GM23338 (cell line): Measurements from ENCODE around the gene ERC2. TPM values are rescaled to one million over a fixed set of nuclear protein-coding genes. Genes with fewer than 3 reads are reported as not detected.

Experiments used
- ATAC-seq: fragments of 200-7000 bp; cut with Tn5 transposase; 3 replicates; pipeline ENCODE4 v1.9.1; 2020
- DNase-seq: peaks from one replicate; pipeline ENCODE4 v3.0.0-alpha.2; 2015; ENCODE audit warnings: low spot score
- H2AFZ ChIP-seq: fragments of 200-600 bp; sonication (generic); 2 replicates; pipeline ENCODE4 v1.8.0; 2016; ENCODE audit warnings: antibody characterized with exemption, mild to moderate bottlenecking, moderate library complexity
- H3F3A ChIP-seq: fragments of 200-600 bp; sonication (generic); replicated peaks from 2 replicates; pipeline ENCODE4 v1.8.0; 2017; ENCODE audit warnings: antibody characterized with exemption, mixed run types, low read depth
- H3K27ac ChIP-seq: fragments of 200-600 bp; sonication (generic); 2 replicates; pipeline ENCODE4 v1.6.1; 2016; ENCODE audit warnings: low read depth
- H3K27me3 ChIP-seq: fragments of 200-600 bp; sonication (generic); 2 replicates; pipeline ENCODE4 v1.8.0; 2016; ENCODE audit warnings: mild to moderate bottlenecking, mixed run types, moderate library complexity; ENCODE audit not compliant: insufficient read depth
- H3K36me3 ChIP-seq: fragments of 200-600 bp; sonication (generic); 2 replicates; pipeline ENCODE4 v1.8.0; 2016; ENCODE audit warnings: mild to moderate bottlenecking; ENCODE audit not compliant: insufficient read depth
- H3K4me1 ChIP-seq: fragments of 200-600 bp; sonication (generic); 2 replicates; pipeline ENCODE4 v1.8.0; 2016; ENCODE audit warnings: mild to moderate bottlenecking, moderate library complexity; ENCODE audit not compliant: insufficient read depth
- H3K4me2 ChIP-seq: fragments of 200-600 bp; sonication (generic); 2 replicates; pipeline ENCODE4 v1.7.1; 2017; ENCODE audit warnings: mixed run types
- H3K4me3 ChIP-seq: fragments of 200-600 bp; sonication (generic); 2 replicates; pipeline ENCODE4 v1.6.1; 2016; ENCODE audit warnings: mixed run types
- H3K79me2 ChIP-seq: fragments of 200-600 bp; sonication (generic); replicated peaks from 2 replicates; pipeline ENCODE4 v1.8.0; 2017; ENCODE audit warnings: mild to moderate bottlenecking; ENCODE audit not compliant: insufficient read depth
- H3K9me2 ChIP-seq: fragments of 200-600 bp; sonication (generic); 2 replicates; pipeline ENCODE4 v1.8.0; 2017; ENCODE audit not compliant: insufficient read depth
- H4K20me1 ChIP-seq: fragments of 200-600 bp; sonication (generic); replicated peaks from 2 replicates; pipeline ENCODE4 v1.8.0; 2017; ENCODE audit warnings: mild to moderate bottlenecking; ENCODE audit not compliant: insufficient read depth
- H3K27ac Mint-ChIP-seq: 2 replicates; pipeline ENCODE4 v1.8.0; 2020; ENCODE audit warnings: inconsistent platforms, mild to moderate bottlenecking, moderate library complexity, mixed read lengths
- H3K27me3 Mint-ChIP-seq: 3 replicates; pipeline ENCODE4 v1.8.0; 2022; ENCODE audit warnings: low read depth, mild to moderate bottlenecking, moderate library complexity, mixed read lengths, inconsistent platforms; ENCODE audit not compliant: insufficient read depth, poor library complexity
- H3K36me3 Mint-ChIP-seq: 3 replicates; pipeline ENCODE4 v1.8.0; 2021; ENCODE audit warnings: low read depth, mild to moderate bottlenecking, inconsistent platforms, moderate library complexity, mixed read lengths
- H3K4me1 Mint-ChIP-seq: 3 replicates; pipeline ENCODE4 v1.8.0; 2020; ENCODE audit warnings: mild to moderate bottlenecking, inconsistent platforms, mixed read lengths
- H3K4me3 Mint-ChIP-seq: 3 replicates; pipeline ENCODE4 v1.8.0; 2021; ENCODE audit warnings: moderate library complexity, mild to moderate bottlenecking, inconsistent platforms, mixed read lengths
- H3K9me3 Mint-ChIP-seq: 3 replicates; pipeline ENCODE4 v1.8.0; 2020; ENCODE audit warnings: moderate library complexity, mild to moderate bottlenecking, inconsistent platforms, mixed read lengths
- CREB1 ChIP-seq: fragments of 250-450 bp; sonication (Bioruptor Pico); IDR thresholded peaks from 2 replicates; pipeline ENCODE4 v1.5.0; 2020; ENCODE audit warnings: low read depth, mild to moderate bottlenecking, moderate library complexity
- EZH2 ChIP-seq: fragments of 200-600 bp; sonication (generic); IDR thresholded peaks from one replicate; pipeline ENCODE4 v1.8.0; 2017; ENCODE audit warnings: antibody characterized with exemption, mild to moderate bottlenecking, low read depth; ENCODE audit not compliant: unreplicated experiment
- EZH2phosphoT487 ChIP-seq: fragments of 200-600 bp; sonication (generic); IDR thresholded peaks from one replicate; pipeline ENCODE4 v1.8.1; 2018; ENCODE audit warnings: antibody characterized with exemption; ENCODE audit not compliant: unreplicated experiment
- JUNB ChIP-seq: IDR thresholded peaks from one replicate; pipeline ENCODE4 v1.6.1; 2016; ENCODE audit warnings: antibody characterized with exemption; ENCODE audit not compliant: unreplicated experiment
- NANOG ChIP-seq: IDR thresholded peaks from 2 replicates; pipeline ENCODE4 v1.6.1; 2016; ENCODE audit warnings: antibody characterized with exemption, borderline replicate concordance
- POLR2AphosphoS5 ChIP-seq: IDR thresholded peaks from 2 replicates; pipeline ENCODE4 v1.6.1; 2016; ENCODE audit warnings: antibody characterized with exemption, low read depth
- STAT1 ChIP-seq: IDR thresholded peaks from one replicate; pipeline ENCODE4 v1.6.1; 2016; ENCODE audit warnings: antibody characterized with exemption; ENCODE audit not compliant: unreplicated experiment
- ZNF114 ChIP-seq: fragments of 250-450 bp; sonication (Bioruptor Pico); IDR thresholded peaks from 2 replicates; pipeline ENCODE4 v1.5.0; 2020; ENCODE audit warnings: mild to moderate bottlenecking, moderate library complexity
- ZNF331 ChIP-seq: fragments of 250-450 bp; sonication (Bioruptor Pico); IDR thresholded peaks from 2 replicates; pipeline ENCODE4 v1.5.0; 2020; ENCODE audit warnings: low read depth, mild to moderate bottlenecking, moderate library complexity
- polyA plus RNA-seq: library from polyadenylated mRNA; unstranded; fragments of >200 nt; fragmentation: Nextera tagmentation; extraction: Ambion mirVana; gene quantifications from 2 replicates; pipeline ENCODE4 v1.2.1, GENCODE V29; 2016
- total RNA-seq: library from RNA; depleted of rRNA; stranded (reverse); fragments of >200 nt; shearing (Covaris generic); gene quantifications from 2 replicates; pipeline ENCODE4 v1.2.3, GENCODE V29; 2014
- TF ChIP-seq, protein P1 (sequence below): IDR thresholded peaks from 2 replicates; pipeline ENCODE4 v1.6.1; 2016; ENCODE audit warnings: antibody characterized with exemption
- TF ChIP-seq, protein P2 (sequence below): fragments of 250-450 bp; sonication (Bioruptor Pico); IDR thresholded peaks from 2 replicates; pipeline ENCODE4 v1.5.0; 2020; ENCODE audit warnings: mild to moderate bottlenecking, moderate library complexity
- TF ChIP-seq, protein P3 (sequence below), 2 experiments: fragments of 200-600 bp in 1 of 2; sonication (generic) in 1 of 2; conservative IDR thresholded peaks; 2 replicates each; pipeline versions ENCODE4 v1.5.1 to v1.6.1; 2016 to 2017; ENCODE audit warnings: antibody characterized with exemption in 2 of 2, low read depth in 2 of 2, mild to moderate bottlenecking in 2 of 2, moderate library complexity in 1 of 2
- TF ChIP-seq, protein P4 (sequence below): IDR thresholded peaks from one replicate; pipeline ENCODE4 v1.6.1; 2018; ENCODE audit warnings: antibody characterized with exemption; ENCODE audit not compliant: unreplicated experiment

ERC2 gene
- total and polyA plus RNA-seq, 2 experiments from 2014 or later, result 11.8 to 13.7 TPM

DNA sequence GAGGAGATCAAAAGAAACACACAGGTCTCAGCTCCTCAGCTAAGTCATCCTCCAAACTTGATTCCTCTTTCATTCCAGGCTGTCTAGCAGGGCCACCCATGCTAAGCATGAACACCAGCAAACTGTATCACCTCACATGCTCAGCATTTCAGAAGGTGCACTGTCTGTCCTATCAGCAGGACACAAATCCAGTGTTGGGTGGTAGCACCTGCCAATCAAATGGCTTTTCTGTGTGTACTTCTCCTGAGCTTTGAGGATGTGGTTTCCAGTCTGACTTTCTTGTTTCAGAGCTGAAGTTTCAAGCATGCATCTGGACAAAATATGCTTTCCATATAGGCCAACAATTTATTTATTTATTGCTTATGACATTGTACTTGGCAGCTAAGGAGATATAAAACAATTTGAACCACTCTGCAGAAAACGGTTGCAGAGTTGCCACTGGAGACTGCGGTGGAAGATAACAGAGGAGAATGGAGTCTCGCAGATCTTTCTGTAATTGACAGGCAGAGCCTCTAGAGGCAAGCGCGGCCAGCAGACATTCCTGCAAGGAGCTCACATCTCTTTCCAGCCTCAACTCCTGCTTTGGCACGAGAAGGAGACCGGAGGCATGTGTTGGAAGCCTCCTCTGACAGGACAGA lies 814.0 kb downstream of the ERC2 start:
- Mint-ChIP-seq H3K4me1 (peaks cover 34% of the 10 kb centered on the region), H3K9me3 (no peaks in the 10 kb centered on the region; the same call in 2 of the 3 replicates), H3K4me3 (no peak overlapping the region), H3K27ac (no peak overlapping the region), H3K36me3 (no peaks in the 10 kb centered on the region), H3K27me3 (peaks cover 13% of the 10 kb centered on the region)
- DNase-seq (no peak), ATAC-seq (no peak)
- Histone ChIP-seq H3F3A (peaks cover 8% of the 10 kb centered on the region; the same call in 1 of the 2 replicates), H3K4me2 (no peak overlapping the region), H3K27me3 (no peaks in the 10 kb centered on the region), H3K4me1 (peaks cover 33% of the 10 kb centered on the region), H3K9me2 (no peaks in the 10 kb centered on the region; the same call in 1 of the 2 replicates), H2AFZ (no peak overlapping the region), H3K36me3 (no peaks in the 10 kb centered on the region), H3K27ac (no peak overlapping the region), H4K20me1 (no peaks in the 10 kb centered on the region), H3K79me2 (no peaks in the 10 kb centered on the region), H3K4me3 (no peak overlapping the region)
- no peak for TF ChIP-seq POLR2AphosphoS5
- TF ChIP-seq, protein P1, sequence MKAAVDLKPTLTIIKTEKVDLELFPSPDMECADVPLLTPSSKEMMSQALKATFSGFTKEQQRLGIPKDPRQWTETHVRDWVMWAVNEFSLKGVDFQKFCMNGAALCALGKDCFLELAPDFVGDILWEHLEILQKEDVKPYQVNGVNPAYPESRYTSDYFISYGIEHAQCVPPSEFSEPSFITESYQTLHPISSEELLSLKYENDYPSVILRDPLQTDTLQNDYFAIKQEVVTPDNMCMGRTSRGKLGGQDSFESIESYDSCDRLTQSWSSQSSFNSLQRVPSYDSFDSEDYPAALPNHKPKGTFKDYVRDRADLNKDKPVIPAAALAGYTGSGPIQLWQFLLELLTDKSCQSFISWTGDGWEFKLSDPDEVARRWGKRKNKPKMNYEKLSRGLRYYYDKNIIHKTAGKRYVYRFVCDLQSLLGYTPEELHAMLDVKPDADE, result no peak
- no peak for TF ChIP-seq ZNF331 (CRISPR knock-in tag)
- no peak for TF ChIP-seq STAT1
- no peak for TF ChIP-seq EZH2
- TF ChIP-seq CREB1 (CRISPR knock-in tag), result no peak
- TF ChIP-seq NANOG, result no peak
- TF ChIP-seq, protein P2, sequence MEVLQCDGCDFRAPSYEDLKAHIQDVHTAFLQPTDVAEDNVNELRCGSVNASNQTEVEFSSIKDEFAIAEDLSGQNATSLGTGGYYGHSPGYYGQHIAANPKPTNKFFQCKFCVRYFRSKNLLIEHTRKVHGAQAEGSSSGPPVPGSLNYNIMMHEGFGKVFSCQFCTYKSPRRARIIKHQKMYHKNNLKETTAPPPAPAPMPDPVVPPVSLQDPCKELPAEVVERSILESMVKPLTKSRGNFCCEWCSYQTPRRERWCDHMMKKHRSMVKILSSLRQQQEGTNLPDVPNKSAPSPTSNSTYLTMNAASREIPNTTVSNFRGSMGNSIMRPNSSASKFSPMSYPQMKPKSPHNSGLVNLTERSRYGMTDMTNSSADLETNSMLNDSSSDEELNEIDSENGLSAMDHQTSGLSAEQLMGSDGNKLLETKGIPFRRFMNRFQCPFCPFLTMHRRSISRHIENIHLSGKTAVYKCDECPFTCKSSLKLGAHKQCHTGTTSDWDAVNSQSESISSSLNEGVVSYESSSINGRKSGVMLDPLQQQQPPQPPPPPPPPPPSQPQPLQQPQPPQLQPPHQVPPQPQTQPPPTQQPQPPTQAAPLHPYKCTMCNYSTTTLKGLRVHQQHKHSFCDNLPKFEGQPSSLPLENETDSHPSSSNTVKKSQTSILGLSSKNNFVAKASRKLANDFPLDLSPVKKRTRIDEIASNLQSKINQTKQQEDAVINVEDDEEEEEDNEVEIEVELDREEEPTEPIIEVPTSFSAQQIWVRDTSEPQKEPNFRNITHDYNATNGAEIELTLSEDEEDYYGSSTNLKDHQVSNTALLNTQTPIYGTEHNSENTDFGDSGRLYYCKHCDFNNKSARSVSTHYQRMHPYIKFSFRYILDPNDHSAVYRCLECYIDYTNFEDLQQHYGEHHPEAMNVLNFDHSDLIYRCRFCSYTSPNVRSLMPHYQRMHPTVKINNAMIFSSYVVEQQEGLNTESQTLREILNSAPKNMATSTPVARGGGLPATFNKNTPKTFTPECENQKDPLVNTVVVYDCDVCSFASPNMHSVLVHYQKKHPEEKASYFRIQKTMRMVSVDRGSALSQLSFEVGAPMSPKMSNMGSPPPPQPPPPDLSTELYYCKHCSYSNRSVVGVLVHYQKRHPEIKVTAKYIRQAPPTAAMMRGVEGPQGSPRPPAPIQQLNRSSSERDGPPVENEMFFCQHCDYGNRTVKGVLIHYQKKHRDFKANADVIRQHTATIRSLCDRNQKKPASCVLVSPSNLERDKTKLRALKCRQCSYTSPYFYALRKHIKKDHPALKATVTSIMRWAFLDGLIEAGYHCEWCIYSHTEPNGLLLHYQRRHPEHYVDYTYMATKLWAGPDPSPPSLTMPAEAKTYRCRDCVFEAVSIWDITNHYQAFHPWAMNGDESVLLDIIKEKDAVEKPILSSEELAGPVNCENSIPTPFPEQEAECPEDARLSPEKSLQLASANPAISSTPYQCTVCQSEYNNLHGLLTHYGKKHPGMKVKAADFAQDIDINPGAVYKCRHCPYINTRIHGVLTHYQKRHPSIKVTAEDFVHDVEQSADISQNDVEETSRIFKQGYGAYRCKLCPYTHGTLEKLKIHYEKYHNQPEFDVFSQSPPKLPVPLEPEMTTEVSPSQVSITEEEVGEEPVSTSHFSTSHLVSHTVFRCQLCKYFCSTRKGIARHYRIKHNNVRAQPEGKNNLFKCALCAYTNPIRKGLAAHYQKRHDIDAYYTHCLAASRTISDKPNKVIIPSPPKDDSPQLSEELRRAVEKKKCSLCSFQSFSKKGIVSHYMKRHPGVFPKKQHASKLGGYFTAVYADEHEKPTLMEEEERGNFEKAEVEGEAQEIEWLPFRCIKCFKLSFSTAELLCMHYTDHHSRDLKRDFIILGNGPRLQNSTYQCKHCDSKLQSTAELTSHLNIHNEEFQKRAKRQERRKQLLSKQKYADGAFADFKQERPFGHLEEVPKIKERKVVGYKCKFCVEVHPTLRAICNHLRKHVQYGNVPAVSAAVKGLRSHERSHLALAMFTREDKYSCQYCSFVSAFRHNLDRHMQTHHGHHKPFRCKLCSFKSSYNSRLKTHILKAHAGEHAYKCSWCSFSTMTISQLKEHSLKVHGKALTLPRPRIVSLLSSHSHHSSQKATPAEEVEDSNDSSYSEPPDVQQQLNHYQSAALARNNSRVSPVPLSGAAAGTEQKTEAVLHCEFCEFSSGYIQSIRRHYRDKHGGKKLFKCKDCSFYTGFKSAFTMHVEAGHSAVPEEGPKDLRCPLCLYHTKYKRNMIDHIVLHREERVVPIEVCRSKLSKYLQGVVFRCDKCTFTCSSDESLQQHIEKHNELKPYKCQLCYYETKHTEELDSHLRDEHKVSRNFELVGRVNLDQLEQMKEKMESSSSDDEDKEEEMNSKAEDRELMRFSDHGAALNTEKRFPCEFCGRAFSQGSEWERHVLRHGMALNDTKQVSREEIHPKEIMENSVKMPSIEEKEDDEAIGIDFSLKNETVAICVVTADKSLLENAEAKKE (CRISPR knock-in tag), result no peak
- TF ChIP-seq EZH2phosphoT487, result no peak
- no peak for TF ChIP-seq ZNF114 (CRISPR knock-in tag)
- TF ChIP-seq, protein P3, sequence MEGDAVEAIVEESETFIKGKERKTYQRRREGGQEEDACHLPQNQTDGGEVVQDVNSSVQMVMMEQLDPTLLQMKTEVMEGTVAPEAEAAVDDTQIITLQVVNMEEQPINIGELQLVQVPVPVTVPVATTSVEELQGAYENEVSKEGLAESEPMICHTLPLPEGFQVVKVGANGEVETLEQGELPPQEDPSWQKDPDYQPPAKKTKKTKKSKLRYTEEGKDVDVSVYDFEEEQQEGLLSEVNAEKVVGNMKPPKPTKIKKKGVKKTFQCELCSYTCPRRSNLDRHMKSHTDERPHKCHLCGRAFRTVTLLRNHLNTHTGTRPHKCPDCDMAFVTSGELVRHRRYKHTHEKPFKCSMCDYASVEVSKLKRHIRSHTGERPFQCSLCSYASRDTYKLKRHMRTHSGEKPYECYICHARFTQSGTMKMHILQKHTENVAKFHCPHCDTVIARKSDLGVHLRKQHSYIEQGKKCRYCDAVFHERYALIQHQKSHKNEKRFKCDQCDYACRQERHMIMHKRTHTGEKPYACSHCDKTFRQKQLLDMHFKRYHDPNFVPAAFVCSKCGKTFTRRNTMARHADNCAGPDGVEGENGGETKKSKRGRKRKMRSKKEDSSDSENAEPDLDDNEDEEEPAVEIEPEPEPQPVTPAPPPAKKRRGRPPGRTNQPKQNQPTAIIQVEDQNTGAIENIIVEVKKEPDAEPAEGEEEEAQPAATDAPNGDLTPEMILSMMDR (conservative IDR thresholded peaks at IDR 0.05; ENCODE audit: low read depth in 2 of 2), result no peak
- TF ChIP-seq, protein P4, sequence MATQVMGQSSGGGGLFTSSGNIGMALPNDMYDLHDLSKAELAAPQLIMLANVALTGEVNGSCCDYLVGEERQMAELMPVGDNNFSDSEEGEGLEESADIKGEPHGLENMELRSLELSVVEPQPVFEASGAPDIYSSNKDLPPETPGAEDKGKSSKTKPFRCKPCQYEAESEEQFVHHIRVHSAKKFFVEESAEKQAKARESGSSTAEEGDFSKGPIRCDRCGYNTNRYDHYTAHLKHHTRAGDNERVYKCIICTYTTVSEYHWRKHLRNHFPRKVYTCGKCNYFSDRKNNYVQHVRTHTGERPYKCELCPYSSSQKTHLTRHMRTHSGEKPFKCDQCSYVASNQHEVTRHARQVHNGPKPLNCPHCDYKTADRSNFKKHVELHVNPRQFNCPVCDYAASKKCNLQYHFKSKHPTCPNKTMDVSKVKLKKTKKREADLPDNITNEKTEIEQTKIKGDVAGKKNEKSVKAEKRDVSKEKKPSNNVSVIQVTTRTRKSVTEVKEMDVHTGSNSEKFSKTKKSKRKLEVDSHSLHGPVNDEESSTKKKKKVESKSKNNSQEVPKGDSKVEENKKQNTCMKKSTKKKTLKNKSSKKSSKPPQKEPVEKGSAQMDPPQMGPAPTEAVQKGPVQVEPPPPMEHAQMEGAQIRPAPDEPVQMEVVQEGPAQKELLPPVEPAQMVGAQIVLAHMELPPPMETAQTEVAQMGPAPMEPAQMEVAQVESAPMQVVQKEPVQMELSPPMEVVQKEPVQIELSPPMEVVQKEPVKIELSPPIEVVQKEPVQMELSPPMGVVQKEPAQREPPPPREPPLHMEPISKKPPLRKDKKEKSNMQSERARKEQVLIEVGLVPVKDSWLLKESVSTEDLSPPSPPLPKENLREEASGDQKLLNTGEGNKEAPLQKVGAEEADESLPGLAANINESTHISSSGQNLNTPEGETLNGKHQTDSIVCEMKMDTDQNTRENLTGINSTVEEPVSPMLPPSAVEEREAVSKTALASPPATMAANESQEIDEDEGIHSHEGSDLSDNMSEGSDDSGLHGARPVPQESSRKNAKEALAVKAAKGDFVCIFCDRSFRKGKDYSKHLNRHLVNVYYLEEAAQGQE, result no peak
- TF ChIP-seq JUNB, result no peak
